GM21576 (cell line): Measurements from ENCODE around the gene CHD8.
"Not testable (repeated sequence)": the region's sequence is repeated elsewhere in the genome, so short reads cannot be mapped to it uniquely, and the experiment has no call there.

Source experiments
- ATAC-seq: cut with Tn5 transposase; IDR thresholded peaks from one replicate; pipeline ENCODE4 v1.9.1; 2021; ENCODE audit warnings: mild to moderate bottlenecking, moderate library complexity; ENCODE audit not compliant: unreplicated experiment

CHD8 gene

DNA sequence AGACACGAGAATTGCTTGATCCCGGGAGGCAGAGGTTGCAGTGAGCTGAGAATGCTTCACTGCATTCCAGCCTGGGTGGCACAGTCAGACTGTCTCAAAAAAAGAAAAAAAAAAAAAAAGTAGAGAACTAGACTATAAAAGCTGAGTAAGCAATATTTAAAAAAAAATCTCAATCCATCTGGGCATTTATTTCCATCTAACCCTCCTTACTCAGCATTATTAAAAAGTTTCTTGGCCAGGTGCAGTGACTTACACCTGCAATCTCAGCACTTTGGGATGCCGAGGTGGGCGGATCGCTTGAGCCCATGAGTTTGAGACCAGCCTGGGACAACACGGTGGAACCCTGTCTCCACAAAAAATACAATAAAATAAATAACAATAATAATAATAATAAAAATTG lies 76.6 kb downstream of the CHD8 start:
- no peak for ATAC-seq

GRCh38 chr14:21373980-21374379 lies 81.9 kb downstream of the CHD8 start:
- no peak for ATAC-seq

DNA sequence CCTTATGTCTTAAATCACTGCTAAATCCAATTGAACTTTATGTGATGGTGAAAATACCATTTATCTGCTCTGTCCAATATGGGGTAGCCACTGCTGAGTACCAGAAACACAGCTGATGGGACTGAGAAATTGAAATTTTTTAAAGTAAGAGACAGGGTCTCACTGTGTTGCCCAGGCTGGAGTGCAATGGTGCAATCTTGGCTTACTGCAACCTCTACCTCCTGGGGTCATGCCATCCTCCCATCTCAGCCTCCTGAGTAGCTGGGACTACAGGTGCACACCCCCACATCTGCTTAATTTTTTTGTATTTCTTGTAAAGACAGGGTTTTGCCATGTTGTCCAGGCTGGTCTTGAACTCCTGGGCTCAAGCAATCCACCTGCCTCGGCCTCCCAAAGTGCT lies 83.1 kb downstream of the CHD8 start:
- ATAC-seq, result not testable (repeated sequence)

- ATAC-seq, result no peak
These were observed 85.8 kb downstream of the CHD8 start for GRCh38 chr14:21369949-21370679.

GRCh38 chr14:21367582-21368144 lies 88.3 kb downstream of the CHD8 start:
- no peak for ATAC-seq

DNA sequence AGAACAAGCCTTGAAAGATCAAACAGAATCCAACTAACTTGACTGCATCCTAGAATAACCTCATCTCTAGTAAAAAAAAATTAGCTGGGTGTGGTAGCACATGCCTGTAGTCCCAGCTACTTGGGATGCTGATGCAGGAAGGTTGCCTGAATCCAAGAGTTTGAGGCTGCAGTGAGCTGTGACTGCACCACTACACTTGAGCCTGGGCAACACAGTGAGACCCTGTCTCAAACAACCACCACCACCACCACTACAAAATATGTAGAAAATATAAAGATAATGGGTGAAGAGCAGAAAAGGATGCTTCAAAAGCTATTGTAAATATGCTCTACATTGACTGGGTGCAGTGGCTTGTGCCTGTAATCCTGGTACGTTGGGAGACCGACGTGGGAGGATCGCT lies 99.4 kb downstream of the CHD8 start:
- no peak for ATAC-seq

DNA sequence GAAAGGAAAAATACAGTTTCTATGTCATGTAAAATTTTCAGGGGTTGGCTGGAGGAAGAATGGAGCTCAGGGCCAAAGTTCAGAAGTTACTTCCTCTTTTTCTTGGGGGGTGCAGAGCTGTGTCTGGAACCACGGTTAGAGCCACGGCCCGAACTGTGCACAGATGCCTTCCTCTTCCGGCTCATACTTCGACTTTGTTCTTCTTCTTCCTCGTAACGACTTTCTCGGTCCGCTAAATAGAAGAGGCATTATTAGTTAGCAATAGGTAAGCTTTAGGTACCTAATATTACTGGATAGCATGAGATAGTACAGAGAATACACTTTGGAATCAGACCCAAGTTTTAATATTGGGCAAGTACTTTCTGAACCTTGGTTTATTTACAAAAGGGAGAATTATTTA lies 103.3 kb downstream of the CHD8 start:
- ATAC-seq, result no peak

GRCh38 chr14:21350539-21350938 lies 105.4 kb downstream of the CHD8 start:
- ATAC-seq, result no peak

GRCh38 chr14:21347201-21347600 lies 108.7 kb downstream of the CHD8 start:
- ATAC-seq, result no peak

- ATAC-seq, result no peak
These were observed 109.3 kb downstream of the CHD8 start for GRCh38 chr14:21346532-21347135.

DNA sequence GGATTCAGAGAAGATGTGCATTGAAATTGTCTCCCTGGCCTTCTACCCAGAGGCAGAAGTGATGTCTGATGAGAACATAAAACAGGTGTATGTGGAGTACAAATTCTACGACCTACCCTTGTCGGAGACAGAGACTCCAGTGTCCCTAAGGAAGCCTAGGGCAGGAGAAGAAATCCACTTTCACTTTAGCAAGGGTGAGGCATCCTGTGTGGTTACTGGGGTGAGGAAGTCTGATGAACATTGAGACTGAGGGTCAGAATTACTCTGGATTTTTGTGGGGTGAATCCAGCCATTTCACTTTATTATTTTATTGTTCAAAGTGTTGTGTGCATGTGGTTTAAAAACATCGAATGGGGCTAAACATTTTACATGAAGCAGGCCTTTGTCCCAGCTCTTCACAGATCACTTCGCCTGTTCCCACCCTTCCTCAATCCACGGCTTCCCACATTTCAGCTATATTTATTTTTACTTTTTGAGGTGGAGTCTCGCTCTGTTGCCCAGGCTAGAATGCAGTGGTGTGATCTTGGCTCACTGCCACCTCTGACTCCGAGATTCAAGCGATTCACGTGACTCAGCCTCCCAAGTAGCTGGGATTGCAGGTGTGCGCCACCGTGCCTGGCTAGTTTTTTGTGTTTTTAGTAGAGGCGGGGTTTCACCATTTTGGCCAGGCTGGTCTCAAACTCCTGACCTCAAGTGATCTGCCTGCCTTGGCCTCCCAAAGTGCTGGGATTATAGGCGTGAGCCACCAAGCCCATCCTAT lies 112.7 kb downstream of the CHD8 start:
- no peak for ATAC-seq
